Caki2 (cell line): Measurements from ENCODE around the gene NHSL1. TPM values are rescaled to one million over a fixed set of nuclear protein-coding genes. Genes with fewer than 3 reads are reported as not detected.

ENCODE experiments used
- DNase-seq: peaks from one replicate; pipeline ENCODE4 v3.0.0-alpha.2; 2015; ENCODE audit warnings: low read depth
- in situ Hi-C: cut with HindIII; loops from 2 replicates; pipeline ENCODE4 v1.10.0; 2016; ENCODE audit warnings: low sequenced_read_pairs, low pct_unique_long_range_greater_than_20kb, mixed read lengths
- total RNA-seq: library from RNA; depleted of rRNA; stranded (reverse); fragments of >200 nt; shearing (Covaris generic); gene quantifications from 2 replicates; pipeline ENCODE4 v1.2.3, GENCODE V29; 2014; ENCODE audit warnings: low replicate concordance

Gene NHSL1
- total RNA-seq, 1 experiment from 2014 or later: 2.5 TPM

GRCh38 chr6:138419766-138420165, 79.5 kb downstream of the NHSL1 start:
- DNase-seq: no peak
- in situ Hi-C loops: no loop called here

- in situ Hi-C loops: no loop called here
- DNase-seq: no peak
Observed at GRCh38 chr6:138418118-138418742, 81.1 kb downstream of the NHSL1 start.

GRCh38 chr6:138417493-138418117, 81.7 kb downstream of the NHSL1 start:
- in situ Hi-C loops: no loop called here
- no peak for DNase-seq

- DNase-seq: no peak
- in situ Hi-C loops: no loop called here
Observed at GRCh38 chr6:138416206-138416605, 83.1 kb downstream of the NHSL1 start.

GRCh38 chr6:138415125-138415524, 84.2 kb downstream of the NHSL1 start:
- in situ Hi-C loops: no loop called here
- DNase-seq: no peak

GRCh38 chr6:138410972-138411880, 88.1 kb downstream of the NHSL1 start:
- in situ Hi-C loops: no loop called here

GRCh38 chr6:138410048-138410735, 89.1 kb downstream of the NHSL1 start:
- DNase-seq: no peak
- in situ Hi-C loops: no loop called here

More at GRCh38 chr6:138410972-138411880, 88.1 kb downstream of the NHSL1 start:
- peak; percentile 59 for DNase-seq

GRCh38 chr6:138406443-138406842, 92.9 kb downstream of the NHSL1 start:
- DNase-seq: no peak
- in situ Hi-C loops: no loop called here

- in situ Hi-C loops: no loop called here
Observed at GRCh38 chr6:138405816-138406413, 93.4 kb downstream of the NHSL1 start.

GRCh38 chr6:138404666-138405337, 94.5 kb downstream of the NHSL1 start:
- in situ Hi-C loops: no loop called here
- DNase-seq: no peak

More at GRCh38 chr6:138405816-138406413, 93.4 kb downstream of the NHSL1 start:
- no peak for DNase-seq

GRCh38 chr6:138403801-138404665, 95.3 kb downstream of the NHSL1 start, which contains the start of gene HEBP2:
Gene HEBP2, plus strand, starts transcription at chr6:138404223. Its CDS starts 273 bp downstream, at chr6:138404496.
- DNase-seq: peak; percentile 95
- in situ Hi-C loops: no loop called here

GRCh38 chr6:138403324-138403800, 95.9 kb downstream of the NHSL1 start:
- DNase-seq: peak; percentile 40

GRCh38 chr6:138402838-138403187, 96.5 kb downstream of the NHSL1 start:
- in situ Hi-C loops: no loop called here
- DNase-seq: no peak

More at GRCh38 chr6:138403324-138403800, 95.9 kb downstream of the NHSL1 start:
- in situ Hi-C loops: no loop called here

GRCh38 chr6:138401960-138402837, 97.1 kb downstream of the NHSL1 start:
- DNase-seq: no peak
- in situ Hi-C loops: no loop called here

- in situ Hi-C loops: no loop called here
- DNase-seq: no peak
Observed at GRCh38 chr6:138400326-138400725, 99.0 kb downstream of the NHSL1 start.
